NCI-H345 treated with DMSO at 0.1 percent for 48 hours (cell line): ENCODE data around the gene NTRK3.
"Not testable (repeated sequence)": the region's sequence is repeated elsewhere in the genome, so short reads cannot be mapped to it uniquely, and the experiment has no call there.

Experiments
- DNase-seq: peaks from one replicate; lab custom pipeline; 2025; ENCODE audit not compliant: unreplicated experiment; lab: John Stamatoyannopoulos, UW

The NTRK3 gene

DNA sequence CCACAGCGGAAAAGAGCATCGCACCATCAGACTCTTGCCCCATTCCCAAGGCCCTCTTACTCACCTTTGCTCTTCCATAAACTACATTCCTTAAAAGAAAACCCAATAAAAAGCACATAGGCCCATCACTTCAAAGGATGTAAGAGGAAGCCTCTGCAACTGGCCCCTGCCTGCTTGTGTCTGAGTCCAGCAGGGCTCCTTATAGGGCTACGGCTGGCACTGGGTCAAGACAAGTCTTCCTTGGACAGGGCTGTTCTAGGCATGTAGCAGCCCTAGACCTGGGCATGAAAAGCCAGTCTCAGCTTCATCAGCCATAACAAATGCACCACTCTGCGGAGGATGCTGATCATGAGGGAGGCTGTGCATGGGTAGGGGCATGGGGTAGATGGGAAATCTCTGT is 218.3 kb downstream of the NTRK3 start:
- DNase-seq, result no peak

- DNase-seq, result no peak
Observed at GRCh38 chr15:88036154-88036839, 220.2 kb downstream of the NTRK3 start.

DNA sequence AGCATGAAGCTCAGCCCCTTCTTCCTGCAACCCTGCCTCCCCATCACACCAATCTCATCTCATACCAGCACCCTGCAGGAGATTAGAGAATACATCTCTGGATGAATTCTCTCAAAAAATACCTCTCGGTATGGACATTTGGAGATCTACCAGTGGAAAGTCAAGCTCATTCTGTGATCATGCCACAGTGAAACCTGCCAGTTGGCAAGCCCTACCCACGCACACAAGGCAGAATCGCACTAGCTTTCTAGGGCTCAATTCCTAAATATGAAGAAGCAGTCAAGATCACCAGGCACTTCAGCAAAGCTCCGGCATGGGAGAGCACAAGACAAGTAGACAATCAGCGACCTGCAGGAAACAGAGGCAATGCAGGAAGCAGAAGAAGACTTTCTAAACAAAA is 221.2 kb downstream of the NTRK3 start:
- DNase-seq, result no peak

DNA sequence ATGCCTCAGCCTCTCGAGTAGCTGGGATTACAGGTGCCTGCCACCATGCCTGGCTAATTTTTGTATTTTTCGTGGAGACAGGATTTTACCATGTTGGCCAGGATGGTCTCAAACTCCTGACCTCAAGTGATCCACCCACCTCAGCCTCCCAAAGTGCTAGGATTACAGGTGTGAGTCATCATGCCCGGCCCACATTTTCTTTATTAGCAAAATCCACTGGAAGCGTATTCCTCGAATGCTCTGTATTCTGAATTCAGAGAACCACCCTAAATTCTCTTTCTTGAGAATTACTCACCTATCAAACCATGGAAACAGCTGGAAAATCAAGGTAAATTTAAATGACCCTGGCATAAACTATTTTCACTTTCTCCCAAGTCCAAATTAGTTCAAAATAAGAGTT is 223.1 kb downstream of the NTRK3 start:
- DNase-seq, result not testable (repeated sequence)

- no peak for DNase-seq
Observed at GRCh38 chr15:88032787-88033186, 223.8 kb downstream of the NTRK3 start.

GRCh38 chr15:88031461-88031860 is 225.1 kb downstream of the NTRK3 start:
- no peak for DNase-seq

- no peak for DNase-seq
Observed at GRCh38 chr15:88029696-88030095, 226.8 kb downstream of the NTRK3 start.

DNA sequence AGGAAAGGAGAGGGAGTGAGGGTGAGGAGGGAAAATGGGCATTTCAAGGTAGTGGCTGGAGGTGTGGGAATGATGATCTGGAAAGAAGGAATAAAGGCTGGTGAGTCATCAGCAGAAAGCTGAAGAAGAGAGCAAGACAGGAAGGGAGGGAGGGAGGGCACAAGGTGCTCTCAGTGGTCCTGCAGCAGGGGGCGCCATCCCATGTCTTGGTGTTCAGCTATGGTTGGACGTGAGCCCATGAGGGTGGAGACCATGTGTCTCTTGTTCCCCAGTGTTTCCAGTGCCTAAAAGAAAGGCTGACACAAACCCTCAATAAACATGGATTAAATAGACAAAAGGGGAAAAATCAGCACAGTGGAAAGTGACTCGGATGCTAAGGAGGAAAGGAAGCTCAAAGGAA is 228.5 kb downstream of the NTRK3 start:
- DNase-seq, result no peak

- peak; percentile 33 for DNase-seq
Observed at GRCh38 chr15:88023914-88024313, 232.6 kb downstream of the NTRK3 start.

- DNase-seq, result no peak
Observed at GRCh38 chr15:88022716-88023115, 233.8 kb downstream of the NTRK3 start.

DNA sequence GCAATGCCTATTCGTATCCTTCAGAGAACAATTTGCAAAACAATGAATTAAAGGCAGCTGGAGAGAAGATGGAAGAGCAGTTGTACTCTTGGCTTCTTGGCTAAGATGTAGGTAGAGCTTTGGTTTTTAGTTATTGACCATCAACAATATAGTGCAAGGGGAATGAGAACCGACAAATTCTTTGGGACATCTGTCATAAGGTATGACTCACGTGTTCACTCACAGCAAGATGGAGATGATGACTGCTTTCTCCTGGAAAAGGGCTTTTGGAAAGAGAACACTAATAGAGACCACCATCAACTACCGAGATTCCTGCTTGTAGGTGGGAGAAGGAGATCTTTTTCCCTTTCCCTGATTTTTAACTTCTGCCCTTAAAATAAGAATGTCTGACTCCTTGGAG is 234.9 kb downstream of the NTRK3 start:
- no peak for DNase-seq

GRCh38 chr15:88020806-88021205 is 235.7 kb downstream of the NTRK3 start:
- DNase-seq, result no peak

DNA sequence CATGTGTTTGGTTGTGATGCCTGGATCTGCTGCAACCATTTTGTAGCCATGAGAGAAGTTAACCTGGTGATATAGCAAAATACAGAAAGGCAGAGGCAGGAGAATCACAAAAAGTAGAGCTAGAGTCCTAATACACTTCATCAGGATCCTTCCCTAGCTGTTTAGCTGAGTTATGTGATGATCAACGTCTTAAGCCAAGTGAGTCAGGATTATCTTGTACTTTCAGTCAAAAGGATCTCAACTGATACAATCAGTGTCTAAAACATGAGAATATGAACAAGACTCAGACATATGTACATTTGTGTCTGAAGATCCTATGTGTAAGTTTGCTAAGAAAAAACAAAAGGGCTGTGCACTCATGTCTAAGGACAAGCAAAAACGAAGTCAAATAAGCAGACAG is 236.9 kb downstream of the NTRK3 start:
- DNase-seq, result no peak

DNA sequence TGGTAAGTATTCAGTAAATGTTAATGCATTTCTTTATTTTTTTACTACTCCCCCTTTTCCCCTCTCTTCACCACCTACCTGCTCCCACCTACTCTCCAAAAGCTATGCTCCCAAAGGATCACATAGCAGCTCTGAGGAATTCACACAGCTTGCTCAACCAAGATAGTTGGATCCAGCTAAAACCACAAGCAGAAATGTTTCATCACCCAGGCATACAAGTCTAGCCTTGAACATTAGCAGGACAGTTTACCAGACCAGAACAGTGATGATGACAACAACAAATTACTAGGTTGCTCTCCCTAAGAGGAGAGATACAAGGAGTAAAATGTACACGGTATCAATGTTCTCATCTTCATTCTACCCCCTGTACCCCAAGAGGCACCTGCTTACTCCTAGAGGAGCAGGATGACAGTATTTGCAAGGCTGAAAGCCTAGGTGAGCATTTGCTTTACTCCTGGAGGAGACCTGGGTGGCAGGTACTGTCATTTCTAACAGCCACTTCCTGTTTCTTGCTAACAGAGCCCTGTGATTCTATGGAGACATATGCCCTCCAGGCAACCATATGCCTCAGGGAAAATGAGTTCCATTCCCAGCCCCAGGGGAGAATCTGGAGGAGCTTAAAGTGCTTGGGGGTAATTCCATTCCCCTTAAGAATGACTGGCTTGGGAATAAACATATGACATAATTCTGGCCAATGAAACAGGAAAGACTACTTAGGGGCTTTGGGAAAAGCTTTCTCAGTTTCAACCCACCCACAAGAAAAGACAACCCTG is 237.5 kb downstream of the NTRK3 start:
- DNase-seq, result no peak

DNA sequence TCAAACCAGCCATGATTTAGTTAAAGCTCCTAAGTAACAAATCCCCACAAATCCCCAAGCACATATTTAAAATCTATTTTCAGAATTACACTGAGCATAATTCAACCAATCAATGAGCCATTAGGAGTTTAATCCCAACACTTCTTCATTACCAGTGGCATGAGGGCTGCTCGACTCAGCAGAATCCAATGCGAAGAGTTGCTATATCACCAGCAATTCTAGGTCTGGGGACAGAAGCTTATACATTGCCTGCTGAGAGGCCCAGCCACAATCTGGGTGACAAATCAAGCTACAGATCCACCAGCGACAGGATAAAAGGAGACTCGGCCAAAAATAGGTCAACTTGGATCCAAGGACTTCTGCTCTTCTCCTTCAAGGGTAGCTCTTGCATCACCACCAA is 238.8 kb downstream of the NTRK3 start:
- DNase-seq, result no peak

DNA sequence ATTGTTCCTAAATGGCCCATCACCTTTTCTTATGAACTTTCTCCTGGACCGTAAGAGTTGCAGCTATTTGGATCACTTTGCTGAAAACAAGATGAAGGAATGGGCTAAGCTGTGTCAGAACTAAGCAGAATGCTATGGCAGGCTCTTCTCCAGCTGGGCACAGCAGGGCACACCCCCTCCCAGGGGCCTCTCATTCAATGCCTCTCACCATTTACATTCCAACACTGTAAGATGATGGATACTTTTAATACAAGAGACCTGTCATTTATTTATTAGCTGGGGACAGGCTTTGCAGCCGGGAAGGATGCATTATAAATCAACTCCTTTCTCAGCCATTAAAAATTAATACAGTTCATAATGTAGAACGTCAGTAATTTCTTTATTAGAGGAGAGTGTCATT is 240.1 kb downstream of the NTRK3 start:
- no peak for DNase-seq

DNA sequence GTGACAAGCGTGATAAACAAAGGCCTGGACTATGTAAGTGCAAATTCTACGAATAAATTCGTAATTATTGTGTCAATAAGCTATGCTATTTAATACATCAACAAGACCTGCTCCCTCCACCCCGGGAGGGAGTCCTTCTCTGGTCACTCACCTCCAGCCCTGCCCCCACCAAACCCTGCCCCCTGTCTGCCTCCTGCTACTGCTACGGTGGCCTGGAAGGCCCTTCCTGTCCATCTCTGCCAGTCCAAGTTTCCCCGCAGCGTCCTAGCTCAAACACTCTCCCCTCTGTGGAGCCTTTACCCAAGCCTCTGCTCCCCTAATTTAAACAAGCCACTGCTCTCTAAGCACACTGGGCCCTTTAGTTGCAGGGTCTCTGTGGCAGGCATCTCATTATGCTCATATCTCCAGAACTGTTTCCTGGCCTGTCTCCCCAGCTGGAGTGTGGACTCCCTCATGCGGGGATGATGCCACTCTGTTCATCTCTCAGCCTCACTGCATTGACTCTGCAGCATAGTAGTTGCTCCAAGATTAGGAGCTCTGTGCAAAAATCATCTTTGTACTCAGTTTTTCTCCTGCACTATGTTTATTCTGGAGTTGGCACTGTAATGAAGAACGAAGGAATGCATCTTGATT is 241.2 kb downstream of the NTRK3 start:
- no peak for DNase-seq

GRCh38 chr15:88014454-88015160 is 241.9 kb downstream of the NTRK3 start:
- DNase-seq, result no peak

GRCh38 chr15:88013111-88013510 is 243.4 kb downstream of the NTRK3 start:
- DNase-seq, result no peak

GRCh38 chr15:88012688-88013087 is 243.9 kb downstream of the NTRK3 start:
- no peak for DNase-seq

DNA sequence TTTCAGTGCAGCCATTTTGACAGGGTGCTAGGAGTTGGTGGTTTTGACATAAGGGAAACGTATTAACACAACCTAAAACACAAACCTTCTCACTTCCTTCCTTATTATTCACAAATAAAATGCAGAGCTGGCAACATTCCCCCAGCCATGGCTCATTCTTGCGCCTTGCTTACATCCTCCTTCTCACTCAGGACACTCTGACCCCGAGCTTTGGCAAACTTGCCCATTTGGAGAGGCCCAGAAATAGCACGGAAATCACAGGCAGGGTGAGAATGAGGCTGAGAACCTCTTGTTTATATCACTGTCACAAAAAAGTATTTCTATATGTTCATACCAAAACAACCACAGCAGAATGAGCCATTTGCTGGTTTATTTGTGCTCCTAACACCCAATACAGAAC is 244.3 kb downstream of the NTRK3 start:
- no peak for DNase-seq

- DNase-seq, result no peak
Observed at GRCh38 chr15:88011533-88011932, 245.0 kb downstream of the NTRK3 start.
